ENCODE data around the gene AAMP.

AAMP gene

DNA sequence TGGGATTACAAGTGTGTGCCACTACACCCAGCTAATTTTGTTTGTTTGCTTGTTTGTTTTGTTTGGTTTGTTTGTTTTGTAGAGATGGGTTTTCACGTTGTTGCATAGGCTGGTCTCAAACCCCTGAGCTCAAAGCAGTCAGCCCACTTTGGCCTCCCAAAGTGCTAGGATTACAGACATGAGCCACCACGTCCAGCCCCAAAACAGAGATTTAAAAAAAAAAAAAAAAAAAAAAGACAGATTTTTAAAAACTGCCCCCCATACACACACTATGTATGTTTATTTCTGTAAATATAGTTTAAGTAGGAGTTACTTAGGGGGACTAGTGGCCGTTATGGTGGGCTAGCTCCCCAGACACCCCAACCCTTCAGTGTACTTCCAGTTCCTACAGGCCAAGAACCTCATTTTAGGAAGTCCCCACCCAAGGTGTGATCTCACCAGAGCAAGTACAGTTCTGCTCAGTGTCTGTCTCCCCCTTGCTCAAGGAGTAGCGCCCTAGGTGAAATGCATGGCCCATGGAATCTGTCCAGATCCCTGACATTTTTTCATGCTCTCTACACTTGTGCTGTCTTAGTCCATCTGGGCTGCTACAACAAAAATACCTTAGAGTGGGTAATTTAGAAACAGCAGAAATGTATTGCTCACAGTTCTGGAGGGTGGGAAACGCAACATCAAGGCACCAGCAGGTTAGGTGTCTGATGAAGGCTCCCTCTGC is 23.9 kb upstream of the AAMP start:
- DNase-seq: no peak

DNA sequence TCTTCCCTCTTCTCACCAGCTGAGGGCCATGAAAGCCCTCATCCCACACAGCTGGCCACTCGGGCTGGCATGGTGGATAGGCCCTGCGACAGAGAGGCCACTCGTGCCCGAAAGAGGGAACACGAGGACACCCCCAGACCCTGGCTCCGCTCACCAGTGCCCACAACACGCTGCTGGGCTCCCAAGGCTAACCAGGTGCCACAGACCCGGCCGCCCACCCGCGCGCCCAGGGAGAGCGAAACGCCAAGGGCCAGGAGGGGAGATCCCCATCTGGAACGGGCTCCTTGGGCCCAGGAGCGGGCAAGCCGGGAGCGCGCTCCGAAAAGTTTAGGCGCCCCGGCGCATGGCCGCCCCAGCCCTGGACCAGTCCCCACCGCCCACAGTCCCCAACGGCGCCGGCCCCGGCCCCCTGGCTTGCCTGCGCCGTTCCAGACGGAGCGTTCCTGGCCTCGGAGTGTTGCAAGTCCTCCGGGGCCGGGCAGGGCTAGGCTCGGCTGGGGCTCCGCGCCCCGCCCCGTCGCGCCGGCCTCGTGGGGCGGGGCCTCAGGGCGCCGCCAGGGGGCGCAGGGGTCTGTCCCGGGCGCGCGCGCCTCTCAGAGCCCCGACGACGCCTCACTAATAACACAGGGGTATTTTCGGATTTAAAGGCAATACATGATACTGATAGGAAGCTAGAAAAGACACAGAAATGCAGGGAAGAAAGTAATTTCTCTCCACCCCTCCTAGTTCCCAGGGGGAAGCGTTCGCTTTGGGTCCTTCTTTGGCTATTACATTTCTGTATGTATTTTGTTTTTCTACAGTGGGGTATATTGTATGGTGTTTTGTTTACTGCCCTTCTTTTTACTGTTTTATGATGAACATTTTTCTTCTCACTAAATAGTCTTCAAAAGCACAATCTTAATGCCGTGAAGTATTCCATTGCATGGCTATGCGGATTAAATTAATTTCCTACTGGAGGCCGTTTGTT is 22.4 kb upstream of the AAMP start, which contains the start of gene TMBIM1:
Gene TMBIM1 (minus strand): TSS at position 456 of the 967 bp plus-strand sequence. CDS start 10,362 bp downstream, outside the sequence.
- DNase-seq: peak; percentile 85 to 87

DNA sequence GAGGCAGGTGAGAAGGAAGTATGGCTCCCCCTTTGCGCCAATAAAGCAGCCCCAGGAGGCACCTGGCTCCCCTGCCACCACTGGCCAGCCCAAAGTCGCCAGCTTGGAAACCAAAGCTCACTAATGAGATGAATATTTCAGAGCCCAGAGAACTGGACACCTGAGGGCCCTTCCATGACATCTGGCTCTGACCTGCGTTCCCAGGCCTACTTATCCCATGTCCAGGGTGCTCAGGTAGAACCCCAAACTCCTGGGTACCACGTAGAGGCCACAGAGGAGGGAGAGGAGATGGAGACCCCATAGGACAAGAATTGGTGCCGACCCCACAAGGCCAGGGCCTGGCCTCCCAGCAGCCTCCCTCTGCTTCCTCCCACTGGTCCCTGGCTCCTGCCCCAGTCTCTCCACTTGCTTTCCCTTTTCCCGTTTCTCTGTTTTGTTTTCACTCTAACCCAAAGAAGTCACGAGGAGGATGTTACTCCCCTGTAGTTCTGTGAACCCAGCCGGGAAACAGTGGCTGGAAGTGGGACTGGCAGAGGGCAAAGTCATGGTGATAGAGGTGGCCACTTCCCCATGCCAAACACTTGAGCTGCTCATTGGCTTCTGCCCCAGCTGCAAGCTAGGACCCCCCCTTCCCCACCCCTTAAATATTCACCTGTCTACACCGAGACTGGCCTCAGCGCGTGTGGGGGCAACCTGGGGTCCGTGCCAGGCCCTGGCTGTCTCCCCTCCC is 21.5 kb upstream of the AAMP start:
- DNase-seq: peak in 1 of 2 donors; percentile 42

DNA sequence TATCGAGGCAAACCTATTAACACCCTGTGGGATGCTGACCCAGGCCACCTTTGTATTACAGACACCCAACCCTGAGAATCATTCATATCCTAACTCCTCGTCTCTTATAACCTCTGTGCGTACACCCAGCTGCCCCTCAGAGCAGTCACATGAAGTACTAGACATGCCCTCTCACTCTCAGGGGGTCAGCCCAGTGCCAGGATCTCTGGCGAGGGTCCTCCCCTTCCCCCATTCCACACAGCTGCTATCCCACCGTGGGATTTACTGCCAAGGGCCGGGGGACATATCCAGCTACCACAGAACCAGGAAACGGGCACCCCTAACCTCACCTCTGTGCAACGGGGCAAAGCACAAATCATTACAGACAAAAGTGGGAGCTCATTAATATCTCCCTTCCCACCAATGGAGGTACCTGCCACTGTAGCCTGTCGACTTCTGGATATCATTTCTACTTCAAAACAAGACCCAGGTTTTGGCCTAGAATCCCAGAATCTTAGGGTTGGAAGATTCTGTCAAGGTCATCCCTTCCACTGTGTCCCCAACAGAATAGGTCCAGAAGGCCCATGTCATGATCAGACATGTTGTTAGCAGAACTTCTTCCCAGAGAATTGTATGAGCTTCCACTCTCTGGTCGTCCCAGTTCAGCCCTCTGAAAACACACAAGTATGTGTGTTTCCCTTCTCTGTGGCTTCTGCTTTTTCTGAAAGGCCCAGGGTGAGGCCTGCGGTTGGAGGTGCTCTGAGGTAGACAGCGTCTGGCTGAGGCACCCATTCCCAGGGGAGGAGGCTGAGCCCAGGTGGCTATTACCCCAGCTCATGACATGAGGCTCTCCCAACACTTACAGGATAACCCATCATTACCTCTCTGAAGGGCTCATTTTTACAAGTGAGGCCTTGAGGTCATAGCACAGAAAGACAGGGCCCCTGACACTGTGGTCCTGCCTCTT is 20.7 kb upstream of the AAMP start:
- peak; percentile 70 to 87 for DNase-seq

DNA sequence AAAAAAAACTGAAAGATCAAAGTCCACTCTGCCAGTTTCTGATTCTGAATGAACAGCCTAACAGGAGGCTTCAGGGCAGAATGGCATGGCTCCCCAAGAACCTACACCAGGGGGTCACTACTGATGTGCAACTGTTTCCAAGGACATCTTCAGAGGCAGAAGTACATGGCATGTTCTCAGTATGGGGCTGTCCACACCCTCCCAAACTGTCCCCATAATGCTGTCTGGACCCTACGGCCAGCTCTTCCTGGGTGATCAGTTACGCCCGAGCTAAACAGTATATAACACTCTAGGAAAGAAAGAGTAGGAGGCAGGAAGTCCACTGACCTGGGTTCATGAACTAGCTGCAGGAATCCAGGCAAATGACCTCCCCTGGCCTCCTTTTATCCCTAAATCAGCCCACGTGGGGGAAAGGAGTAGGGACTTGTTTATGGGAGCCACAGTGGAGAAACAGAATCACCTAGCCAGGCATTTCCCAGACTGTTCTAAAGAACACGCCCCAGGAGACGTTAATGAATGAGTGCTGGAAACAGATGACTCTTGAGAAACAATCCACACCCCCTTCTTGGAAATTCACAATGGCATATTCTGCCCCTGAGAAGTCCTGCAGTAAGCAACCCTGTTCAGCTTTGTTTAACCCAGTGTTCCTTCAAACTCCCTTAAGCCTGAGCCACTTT is 19.8 kb upstream of the AAMP start:
- DNase-seq: no peak

DNA sequence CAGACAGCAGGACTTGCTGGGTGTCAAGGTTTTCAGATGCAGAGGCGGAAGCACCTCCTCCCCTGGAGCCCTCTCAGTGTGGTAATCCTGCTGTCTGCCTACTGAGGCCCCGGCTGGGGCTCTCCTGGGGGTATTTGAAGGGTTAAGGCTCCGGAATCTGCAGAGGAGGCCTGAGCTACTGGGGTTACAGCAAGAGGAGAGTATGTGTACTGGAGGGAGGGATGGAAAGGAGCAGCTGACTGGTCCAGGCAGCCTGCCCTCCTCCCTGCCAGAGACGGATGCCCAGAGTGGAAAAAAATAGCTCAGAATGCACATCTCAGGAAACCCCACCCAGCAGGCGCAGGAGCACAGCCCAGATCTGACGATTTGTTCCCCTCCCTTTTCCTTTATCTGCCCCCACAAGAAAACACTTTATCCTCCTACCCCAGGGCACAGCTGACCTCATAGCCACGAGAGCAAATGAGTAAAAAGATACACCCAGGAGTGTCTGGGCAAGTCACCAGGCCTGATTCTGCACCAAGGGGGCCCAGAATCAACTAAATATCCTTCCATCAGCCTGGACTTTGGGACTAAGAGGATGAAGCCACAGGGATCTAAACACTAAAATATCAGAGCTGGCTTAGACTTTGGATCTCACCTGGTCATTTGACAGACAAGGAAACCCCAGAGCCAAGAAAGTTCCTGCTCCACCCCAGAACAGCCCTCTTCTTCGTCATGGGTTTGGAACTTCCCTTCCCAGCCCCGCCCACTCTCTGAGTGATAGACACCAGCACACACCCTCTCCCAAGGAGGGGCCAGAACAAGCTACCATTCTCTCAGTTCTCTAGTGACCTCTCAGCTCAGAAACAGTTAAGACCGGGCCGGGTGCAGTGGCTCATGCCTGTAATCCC is 16.9 kb upstream of the AAMP start:
- peak; percentile 91 to 92 for DNase-seq

DNA sequence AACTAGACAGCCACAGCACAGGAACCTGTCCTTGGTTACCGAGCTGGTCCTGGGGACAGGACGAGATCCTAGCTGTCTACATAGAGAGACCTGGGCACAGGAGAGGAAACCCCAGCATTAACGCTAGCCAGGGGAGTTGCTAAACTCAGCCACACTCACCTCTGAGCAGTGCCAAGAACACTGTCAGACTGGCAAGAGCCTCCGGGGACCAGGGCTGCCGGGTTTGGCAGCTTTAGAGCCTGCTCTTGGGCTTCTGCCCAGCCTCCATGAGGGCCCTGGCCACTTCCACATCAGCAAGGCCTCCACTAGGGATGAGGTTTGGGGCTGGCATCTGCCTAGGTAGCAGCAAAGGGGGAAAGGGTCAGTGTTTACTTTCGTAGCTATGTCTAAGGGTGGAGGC is 15.7 kb upstream of the AAMP start:
- DNase-seq: peak in 1 of 2 donors; percentile 39

DNA sequence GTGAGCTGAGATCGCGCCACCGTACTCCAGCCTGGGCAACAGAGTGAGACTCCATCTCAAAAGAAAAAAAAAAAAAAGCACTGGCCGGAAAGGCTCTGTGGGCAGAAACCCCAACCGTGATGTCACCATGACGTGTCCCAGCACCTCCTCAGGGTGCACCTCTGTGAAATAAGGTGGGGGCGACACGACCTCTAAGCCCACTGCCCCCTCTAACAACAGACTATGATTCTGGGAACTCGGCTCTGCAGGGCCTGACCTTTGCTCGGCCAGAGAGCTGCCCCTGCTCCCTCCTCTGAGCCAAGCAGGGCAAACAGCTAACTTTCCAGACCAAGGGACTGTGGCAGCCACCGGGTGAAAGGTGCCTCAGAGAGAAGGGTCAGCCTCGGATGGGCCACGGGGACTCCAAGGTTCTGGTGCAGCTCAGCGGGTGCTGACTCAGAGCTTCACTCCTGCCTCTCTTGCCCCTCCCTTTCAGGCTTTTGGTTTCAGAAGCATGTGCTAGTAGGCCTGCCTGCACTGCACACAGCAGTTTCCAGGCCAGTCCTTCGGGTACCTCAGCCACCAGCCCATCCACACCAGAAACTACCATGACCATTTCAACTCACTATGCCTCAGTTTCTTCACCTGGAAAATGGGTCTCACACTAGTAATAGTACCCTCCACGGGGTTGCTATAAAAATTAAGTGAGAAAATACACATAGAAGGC is 14.3 kb upstream of the AAMP start:
- peak; percentile 57 to 70 for DNase-seq

DNA sequence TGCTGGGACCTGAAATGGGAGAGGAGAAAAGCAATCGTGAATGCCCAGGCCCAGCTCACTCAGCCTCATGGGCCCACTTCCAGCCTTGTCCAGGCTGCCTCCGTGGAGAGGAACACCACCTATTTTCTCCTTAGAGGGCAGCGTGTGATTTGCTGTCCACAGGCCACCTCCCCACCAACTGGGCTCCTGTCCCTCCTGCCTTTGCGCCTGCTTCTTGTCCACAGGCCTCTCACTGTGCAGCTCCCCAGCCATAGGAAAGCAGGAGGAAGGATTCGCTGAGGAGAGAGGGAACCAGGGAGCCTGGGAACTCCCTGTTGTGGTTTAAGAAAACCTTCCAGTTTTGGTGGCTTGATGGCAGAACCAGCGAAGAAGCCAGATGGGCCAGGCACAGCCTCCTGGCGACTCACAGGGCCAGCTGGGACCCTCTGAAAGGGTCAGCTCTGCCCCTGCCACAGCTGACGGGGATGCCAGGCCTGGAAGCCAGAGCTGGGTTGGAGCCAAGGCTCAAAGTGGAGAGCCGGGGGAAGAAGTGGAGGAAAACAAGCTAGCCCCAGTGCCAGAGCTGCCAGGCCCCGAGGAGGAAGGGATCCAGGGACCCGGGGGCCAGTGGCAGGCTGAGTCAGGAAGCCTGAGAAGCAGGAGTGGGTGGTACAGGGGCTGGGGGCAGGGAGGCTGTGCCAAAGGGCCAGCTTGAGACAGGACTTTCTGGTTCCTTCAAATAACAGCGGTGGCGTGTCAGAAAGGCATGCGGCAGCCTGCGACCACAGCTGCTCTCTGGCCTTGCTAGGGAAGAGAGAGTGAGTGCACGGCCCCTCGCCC is 12.4 kb upstream of the AAMP start:
- DNase-seq: no peak

DNA sequence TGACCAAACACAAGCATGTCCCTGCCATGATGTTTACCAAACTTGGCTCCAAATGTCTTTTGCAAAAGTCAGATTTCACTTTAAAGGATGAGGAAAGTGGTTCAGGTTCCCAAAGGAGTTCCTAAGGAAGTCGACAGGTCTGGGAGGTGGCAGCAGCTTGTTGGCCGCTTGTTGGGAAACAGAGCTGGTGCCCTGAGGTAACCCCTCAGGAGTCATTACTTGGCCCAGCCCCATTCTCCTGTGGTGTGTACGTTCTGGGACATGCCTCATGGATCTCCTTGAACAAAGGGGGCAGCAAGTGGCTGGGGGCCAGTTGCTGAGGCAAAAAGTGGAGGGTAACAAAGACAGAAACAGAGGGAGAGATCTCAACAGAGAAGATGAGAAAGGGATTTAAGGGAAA is 11.5 kb upstream of the AAMP start:
- no peak for DNase-seq

DNA sequence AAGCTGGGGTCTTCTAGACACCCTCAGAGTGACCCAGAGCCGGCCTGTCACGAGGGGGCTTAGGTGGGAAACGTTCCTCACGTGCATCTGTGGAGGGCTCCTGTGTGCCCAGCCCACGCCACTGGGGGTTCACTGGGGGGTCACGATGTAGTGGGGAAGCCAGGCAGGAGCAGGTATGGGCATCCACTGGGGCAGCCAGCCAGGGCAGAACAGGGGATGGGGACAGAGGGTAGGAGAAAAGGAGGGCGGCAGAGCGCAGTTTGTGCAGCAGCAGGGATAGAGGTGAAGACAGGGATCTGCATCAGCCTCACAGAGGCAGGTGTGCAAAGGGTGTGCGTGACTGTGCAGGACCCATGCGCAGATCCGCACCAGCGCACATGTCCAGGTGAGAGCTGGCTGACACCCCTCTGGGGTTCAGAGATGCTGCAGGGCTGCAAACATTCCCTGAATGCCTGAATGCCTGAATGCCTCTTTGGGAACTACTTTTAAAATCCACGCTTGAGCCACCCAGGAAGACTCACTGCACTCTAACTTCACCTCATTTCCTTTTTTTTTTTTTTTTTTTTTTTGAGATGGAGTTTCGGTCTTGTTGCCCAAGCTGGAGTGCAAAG is 10.4 kb upstream of the AAMP start:
- no peak for DNase-seq

DNA sequence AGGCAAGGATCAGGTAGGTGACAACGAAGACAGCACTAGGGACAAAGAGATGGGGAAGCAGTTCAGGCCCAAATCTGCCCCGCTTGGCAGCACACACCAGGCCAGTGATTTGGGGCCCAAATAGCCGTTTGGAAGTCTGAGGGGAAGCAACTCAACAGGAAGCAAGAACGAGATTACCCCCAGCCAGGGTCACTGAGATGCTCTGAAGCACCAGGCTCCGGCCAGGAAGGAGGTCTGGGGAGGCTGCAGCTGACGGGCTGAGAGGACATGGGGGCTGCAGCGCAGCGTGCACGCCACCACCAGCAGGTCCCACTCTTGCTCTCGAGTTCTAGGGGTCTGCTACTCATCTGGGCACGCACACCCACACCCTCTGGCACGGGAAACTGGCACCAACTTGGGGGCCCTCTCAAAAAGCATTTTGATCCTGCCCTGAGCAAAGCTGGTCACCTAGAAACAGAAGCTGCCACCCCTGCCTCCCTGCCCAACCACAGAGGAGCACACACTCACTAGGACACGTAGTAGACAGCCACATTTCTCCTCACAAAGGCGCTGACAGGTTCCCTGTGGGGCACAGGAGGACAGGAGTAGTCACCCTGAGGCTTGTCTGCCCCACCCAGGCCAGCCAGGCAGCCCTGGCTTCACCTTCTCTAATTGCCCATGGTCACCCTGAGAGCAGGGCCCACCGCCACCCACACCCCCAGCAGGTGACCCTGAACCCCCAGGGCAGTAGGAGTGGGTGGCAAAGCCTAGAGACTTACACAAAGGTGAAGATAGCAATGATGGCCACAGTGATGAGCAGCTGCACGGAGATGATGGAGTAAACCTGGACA is 8.8 kb upstream of the AAMP start:
- no peak for DNase-seq

DNA sequence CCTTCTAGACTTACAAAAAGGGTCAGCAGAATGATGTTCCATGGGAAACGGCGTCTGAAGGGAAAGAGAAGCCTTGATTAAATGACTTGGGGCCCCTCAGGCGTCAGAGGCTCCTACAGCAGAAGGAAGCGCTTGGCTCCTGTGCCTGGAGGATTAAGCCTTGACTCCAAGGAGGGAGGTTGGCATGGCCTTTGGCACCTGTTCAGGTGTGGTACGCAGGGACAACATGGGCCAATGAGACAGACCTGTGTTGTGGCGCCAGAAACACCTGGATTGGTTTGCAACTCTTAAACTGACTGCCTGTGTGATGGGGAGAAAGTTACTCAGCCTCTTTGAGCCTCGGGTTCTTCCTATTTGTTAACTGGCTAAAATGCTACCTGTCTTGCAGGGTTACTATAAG is 8.0 kb upstream of the AAMP start:
- DNase-seq: no peak

DNA sequence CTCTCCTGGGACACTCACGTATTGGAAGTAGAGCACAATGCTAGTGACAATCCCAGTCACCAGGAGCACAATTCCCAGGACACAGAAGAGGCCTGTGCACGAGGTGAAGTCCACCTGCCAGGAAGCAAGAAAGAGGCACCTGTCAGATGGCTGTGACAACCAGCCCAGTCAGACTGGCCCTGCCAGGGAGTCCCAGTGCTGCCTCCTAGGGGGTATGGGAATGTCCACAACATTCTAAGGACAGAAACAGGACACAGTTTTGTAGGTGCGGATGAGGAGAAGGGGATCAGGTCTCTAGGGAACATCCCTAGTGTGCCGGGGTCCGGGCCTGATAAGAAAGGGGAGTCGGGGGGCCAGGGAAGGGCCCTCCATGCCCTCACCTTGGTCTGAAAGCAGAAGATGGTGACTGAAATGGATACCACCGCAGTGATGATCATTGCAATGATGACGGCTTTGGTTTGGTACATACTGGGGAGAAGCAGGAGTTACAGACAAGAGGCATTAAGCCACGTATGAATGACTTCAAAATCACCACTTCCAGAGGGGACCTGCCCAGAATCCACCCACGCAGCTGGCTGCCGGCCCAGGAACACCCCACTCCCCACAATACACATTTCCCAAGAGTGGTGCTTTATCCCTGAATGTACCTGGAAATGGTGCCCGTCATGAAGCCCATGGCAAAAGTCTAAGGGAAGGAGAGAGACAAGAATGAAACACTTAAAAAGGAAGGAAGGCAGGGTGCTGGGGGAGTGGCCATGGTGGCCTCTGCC is 7.2 kb upstream of the AAMP start:
- no peak for DNase-seq

DNA sequence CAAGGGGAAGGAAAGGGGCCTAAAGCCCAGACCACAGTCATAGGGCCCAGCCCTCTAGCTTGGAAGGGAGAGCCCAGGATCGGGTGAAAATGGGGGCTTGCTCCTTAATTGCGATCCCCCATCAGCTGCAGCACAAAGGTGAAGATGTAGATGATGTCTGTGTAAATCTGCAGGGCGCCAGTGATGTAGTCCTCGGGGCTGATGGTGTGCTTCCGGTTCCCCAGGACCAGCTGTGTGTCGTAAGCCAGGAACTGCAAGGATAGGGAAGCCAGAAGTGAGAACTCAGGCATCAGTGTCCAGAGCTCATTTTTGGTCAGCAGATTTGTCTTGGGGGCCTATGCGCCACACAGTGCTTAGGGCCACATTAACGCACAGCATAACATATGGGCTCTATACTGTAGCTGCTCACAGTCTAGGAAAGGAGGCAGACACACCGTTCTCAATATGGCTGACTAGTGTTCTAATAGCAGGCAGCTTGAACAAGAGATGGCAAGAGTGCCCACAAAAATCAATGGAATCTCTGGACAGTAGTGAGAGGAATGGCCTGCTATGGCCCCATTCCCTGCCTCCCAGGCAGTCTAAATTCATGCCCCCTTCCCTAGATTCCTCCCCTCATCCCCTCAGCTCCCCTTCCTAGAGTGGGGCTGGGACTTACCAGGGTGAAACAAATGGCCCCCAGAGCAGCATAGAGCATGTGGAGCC is 5.6 kb upstream of the AAMP start:
- DNase-seq: no peak

DNA sequence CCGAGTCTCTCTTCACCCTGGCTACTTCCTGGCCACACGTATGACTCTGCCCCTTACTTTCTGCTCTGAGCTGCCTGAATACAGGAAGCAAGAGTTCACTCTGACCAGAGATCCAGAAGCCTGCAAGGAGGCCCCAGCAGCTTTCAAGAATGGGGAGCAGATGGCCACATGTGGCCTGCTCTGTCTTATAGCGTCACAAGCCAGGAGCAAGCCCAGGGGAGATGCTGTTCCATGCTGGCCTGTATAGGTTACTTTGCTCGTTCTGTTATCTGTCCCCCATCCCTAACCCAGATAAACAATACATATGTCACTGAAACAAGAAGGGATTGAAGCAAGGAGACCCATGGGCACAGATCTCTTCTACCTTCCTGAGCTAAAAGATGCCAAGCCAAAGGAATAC is 4.6 kb upstream of the AAMP start:
- no peak for DNase-seq
